ENCODE results near the gene GADD45GIP1.
A peak's percentile ranks its signal among the peaks of the same experiment; 100 is the strongest.
"Not testable (repeated sequence)": the region's sequence is repeated elsewhere in the genome, so short reads cannot be mapped to it uniquely, and the experiment has no call there.

The GADD45GIP1 gene

DNA sequence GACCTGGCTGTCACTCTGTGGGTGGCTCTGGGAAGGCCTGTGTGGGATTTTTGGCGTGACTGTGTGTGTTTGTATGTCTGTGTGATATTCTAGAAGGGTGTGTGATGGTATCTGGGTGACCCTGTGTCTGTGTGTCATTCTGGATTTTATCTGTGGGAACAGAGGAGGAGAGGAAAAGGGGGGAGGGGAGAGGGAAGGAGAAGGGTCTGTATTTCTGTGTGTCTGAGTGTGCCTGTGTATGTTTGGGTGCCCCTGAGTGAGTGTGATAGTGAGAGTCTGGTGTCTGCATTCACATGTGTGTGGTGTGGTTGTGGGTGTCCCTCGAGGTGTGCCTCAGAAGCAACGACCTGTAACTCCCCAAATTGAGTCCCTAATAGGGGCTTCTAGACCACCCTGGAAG is 30.2 kb upstream of the GADD45GIP1 start:
- DNase-seq = no peak

GRCh38 chr19:12986726-12987125 is 29.7 kb upstream of the GADD45GIP1 start:
- no peak for DNase-seq

- peak; percentile 47 for DNase-seq
These were observed 28.2 kb upstream of the GADD45GIP1 start for GRCh38 chr19:12985049-12985776.

GRCh38 chr19:12984683-12985048 is 27.6 kb upstream of the GADD45GIP1 start:
- no peak for DNase-seq

DNA sequence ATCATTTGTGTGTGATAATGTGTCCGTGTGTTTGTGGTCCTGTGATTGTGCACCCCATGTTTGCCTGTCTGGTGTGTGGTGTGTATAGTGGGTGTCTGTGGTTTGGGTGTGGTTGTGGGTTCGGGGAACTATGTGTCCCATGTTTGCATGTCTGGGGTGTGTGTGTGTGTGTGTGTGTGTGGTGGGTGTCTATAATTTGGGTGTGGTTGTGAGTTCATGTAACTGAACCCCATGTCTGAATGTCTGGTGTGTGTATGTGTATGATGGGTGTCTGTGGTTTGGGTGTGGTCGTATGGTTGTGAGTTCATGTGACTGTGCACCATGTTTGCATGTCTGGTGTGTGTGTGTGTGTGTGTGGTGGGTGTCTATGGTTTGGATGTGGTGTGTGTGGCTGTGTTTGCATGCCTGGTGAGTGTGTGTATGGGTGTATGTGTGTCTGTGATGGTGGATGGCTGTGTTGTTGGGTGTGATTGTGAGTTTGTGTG is 27.2 kb upstream of the GADD45GIP1 start:
- DNase-seq = no peak

- peak; percentile 81 for DNase-seq
These were observed 26.6 kb upstream of the GADD45GIP1 start for GRCh38 chr19:12983542-12984142.

- DNase-seq = no peak
These were observed 26.1 kb upstream of the GADD45GIP1 start for GRCh38 chr19:12983091-12983490.

DNA sequence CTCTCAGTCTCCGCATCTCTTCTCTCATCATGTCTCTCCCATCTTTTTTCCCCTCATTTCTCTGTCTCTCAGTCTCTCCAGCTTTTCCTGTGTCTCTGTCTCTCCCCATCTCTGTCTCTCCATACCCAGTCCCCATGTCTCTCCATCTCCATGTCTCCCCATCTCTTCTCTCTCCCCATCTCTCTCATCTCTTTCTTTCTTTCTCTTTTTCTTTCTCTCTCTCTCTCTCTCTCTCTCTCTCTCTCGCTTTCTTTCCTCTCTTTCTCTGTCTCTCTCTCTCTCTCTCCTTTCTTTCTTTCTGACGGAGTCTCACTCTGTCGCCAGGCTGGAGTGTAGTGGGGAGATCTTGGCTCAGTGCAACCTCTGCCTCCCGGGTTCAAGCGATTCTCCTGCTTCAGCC is 25.6 kb upstream of the GADD45GIP1 start:
- no peak for DNase-seq

GRCh38 chr19:12979974-12980373 is 23.0 kb upstream of the GADD45GIP1 start:
- no peak for DNase-seq

DNA sequence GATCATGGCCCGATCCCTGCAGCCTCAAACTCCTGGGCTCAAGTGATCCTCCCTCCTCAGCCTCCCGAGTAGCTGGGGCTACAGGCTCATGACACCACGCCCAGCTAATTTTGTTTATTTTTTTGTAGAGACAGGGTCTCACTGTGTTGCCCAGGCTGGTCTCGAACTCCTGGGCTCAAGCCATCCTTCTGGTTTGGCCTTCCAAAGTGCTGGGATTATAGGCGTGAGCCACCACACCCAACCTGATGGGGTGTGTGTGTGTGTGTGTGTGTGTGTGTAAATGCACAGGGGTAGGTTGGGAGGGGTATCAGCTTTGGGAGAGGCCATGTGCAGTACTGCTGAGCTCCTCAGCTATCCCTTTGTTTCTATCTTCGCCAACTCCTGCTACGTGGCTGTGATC is 19.1 kb upstream of the GADD45GIP1 start:
- not testable (repeated sequence) for DNase-seq

DNA sequence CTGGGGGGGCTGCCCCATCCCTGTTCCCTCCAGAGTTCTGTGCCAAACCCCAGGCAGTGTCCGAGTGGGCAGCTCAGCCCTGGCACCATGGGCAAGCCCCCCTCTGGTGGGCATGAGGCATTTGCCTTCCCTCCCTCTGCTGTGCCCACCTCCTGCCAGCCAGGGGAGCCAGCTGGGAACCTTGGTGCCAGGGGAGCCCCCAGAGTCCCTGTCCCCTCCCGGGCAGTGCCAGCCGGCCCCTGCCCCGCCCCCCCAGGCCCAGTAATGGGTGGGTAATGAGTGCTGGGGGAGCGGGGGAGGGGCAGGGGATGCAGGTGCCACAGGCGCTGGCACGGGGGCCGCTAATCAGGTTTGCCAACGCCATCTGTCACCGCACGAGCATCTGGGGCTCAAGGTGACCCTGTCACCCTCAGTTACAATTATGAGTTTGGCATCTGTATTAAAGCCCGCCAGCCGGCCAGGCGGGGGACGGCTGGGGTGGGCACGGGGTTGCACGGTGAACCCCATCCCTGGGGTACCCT is 18.3 kb upstream of the GADD45GIP1 start:
- no peak for DNase-seq

GRCh38 chr19:12974301-12975220 is 17.5 kb upstream of the GADD45GIP1 start:
- no peak for DNase-seq

DNA sequence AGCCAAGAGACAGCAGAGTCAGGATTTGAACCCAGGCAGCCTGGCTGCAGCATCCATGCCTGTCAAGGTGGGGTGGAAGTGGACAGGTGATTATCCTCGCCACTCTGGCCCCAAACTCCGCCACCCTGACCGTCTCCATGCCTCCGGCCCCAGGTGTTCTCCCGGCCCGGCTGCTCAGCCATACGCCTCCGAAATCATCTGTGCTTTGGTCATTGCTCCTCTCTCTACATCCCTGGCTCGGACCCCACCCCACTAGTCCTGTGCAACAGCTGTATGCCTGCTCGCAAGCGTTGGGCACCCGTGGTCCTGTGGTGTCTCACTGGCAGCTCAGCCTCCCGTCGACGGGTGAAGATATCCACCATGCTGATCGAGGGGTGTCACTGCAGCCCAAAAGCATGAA is 16.2 kb upstream of the GADD45GIP1 start:
- DNase-seq = no peak

- DNase-seq = no peak
These were observed 13.2 kb upstream of the GADD45GIP1 start for GRCh38 chr19:12970070-12970820.

- DNase-seq = no peak
These were observed 12.4 kb upstream of the GADD45GIP1 start, which contains the start of gene DAND5 for GRCh38 chr19:12969292-12969988. Gene DAND5 (plus strand): TSS chr19:12969576. CDS start chr19:12969661, 85 bp downstream.

DNA sequence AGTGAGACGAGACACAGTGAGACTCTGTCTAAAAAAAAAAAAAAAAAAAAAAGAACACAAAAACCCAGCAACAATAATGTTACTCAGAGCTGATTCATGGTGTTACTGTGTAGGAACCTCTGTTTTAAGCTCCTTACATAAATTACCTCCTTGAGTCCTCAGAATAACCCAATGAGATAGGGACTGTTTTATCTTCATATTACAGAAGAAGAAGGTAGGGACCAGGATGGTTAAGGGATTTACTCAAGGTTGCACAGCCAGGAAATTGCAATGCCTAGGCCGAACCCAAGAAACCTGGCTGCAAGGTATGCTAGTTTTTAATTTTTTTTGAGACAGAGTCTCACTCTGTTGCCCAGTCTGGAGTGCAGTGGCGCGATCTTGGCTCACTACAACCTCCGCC is 10.9 kb upstream of the GADD45GIP1 start:
- no peak for DNase-seq

DNA sequence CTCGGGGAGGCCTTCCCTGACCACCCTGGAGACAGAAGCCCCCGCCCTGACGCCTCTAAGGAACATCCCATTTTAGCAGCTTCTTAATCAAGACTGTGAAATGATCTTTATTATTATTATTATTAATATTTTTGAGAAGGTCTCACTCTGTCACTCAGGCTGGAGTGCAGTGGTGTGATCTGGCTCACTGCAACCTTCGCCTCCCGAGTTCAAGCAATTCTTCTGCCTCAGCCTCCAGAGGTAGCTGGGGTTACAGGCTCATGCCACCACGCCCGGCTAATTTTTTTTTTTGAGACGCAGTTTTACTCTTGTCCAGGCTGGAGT is 8.8 kb upstream of the GADD45GIP1 start:
- DNase-seq = no peak

DNA sequence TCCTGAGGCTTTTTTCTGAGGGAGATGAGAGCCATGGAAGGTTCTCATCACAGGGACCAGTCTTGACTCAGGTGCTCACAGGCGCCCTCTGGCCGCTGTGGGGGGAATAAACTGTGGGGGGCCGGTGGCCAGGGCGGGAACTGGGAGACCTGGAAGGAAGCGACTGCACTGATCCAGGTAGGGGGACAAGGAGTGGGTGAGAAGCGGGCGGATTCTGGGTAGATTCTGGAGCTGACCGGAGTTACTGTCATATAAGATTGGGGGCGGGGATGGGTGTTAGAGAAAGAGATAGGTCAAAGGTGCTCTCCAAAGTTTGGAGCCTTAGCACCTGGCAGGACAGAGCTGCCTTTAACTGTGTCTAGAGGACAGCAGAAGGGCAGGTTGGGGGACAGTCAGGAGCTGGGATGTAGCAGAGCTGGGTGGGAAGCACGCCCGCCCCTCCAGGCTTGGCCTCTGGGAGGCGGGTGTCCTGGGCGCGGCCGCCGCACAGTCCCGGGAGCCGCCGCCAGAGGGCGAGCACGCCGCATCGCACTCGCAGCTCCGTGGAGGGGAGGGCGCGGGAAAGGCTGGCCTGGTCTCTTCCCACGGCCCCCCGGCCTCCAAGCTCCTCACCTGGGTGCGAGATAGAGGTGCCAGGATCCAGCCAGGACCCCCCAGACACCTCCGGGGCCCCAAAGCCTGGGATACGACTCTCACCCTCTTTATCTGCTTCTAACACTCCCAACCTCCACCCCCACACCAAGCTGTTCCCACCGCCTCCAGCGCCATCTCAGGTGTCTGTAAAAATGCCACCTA is 8.2 kb upstream of the GADD45GIP1 start:
- DNase-seq = peak; percentile 61

- no peak for DNase-seq
These were observed 2.5 kb upstream of the GADD45GIP1 start for GRCh38 chr19:12959481-12959880.

- DNase-seq = not testable (repeated sequence)
These were observed 448 bp upstream of the GADD45GIP1 start for GRCh38 chr19:12957389-12957952.

GRCh38 chr19:12955996-12956395 is 1.0 kb downstream of the GADD45GIP1 start:
- DNase-seq = no peak

Data from NCI-H510A treated with DMSO at 0.1 percent for 48 hours (cell line).